ENCODE measurements around the gene FAM240B.

DNA sequence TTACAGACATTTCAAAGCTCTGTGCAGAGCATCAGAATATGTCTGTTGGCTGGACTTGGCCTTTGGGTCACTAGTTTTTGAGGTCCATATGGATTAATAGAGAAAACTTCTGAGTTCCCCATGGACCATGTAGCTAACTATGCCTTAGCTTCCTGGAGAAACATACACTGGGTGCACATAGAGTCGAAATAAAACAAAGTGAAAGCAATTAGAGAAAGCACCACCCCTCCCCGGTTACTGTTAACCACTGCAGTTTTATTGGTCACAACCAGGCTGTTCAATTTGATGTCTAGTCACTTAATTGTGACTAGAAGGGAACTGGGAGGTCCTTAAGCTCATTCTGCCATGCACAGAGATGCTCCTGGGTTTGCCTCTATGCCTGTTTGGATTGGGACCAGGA lies 4.2 kb downstream of the FAM240B start:
- TF ChIP-seq POLR2AphosphoS5 (IDR thresholded peaks at IDR 0.05; ENCODE audit: low read depth, low read length) (no peak), POLR2A (IDR thresholded peaks at IDR 0.05; ENCODE audit: low read depth, low read length) (no peak), PAX5 (IDR thresholded peaks at IDR 0.05; ENCODE audit: insufficient read depth, low read length, severe bottlenecking) (no peak), POU2F2 (IDR thresholded peaks at IDR 0.05; ENCODE audit: low read depth, low read length) (no peak)

All from GM12891 (cell line).